Heart left ventricle (tissue), 16 donors: ENCODE data around the gene MYH11. TPM values are rescaled to one million over a fixed set of nuclear protein-coding genes. Genes with fewer than 3 reads are reported as not detected.

Source experiments
- ATAC-seq, 4 donors: fragments of 200-7000 bp; cut with Tn5 transposase; one replicate each; pipeline ENCODE4 v1.9.1; 2020 to 2022; ENCODE audit warnings: moderate library complexity in 4 of 4, mild to moderate bottlenecking in 3 of 4, moderate number of reproducible peaks in 1 of 4
- DNase-seq, 5 donors: peaks; one replicate each; pipeline ENCODE4 v3.0.0-alpha.2; 2020
- H3K27ac ChIP-seq, 12 donors: fragments of 200-600 bp; sonication (generic) in 4 of 12; one replicate each; pipeline versions ENCODE4 v1.5.0 to v1.8.0; 2016 to 2022; ENCODE audit warnings: mild to moderate bottlenecking in 2 of 12
- H3K27me3 ChIP-seq, 9 donors: fragments of 200-600 bp; sonication (generic) in 2 of 9; one replicate each; pipeline versions ENCODE4 v1.5.1 to v1.8.0; 2016 to 2022; ENCODE audit warnings: mild to moderate bottlenecking in 3 of 9
- H3K36me3 ChIP-seq, 9 donors: fragments of 200-600 bp; sonication (generic) in 2 of 9; one replicate each; pipeline versions ENCODE4 v1.5.0 to v1.8.0; 2018 to 2022; ENCODE audit warnings: mild to moderate bottlenecking in 2 of 9
- H3K4me1 ChIP-seq, 12 donors: fragments of 200-600 bp; sonication (generic) in 4 of 12; one replicate each; pipeline versions ENCODE4 v1.5.0 to v1.8.0; 2016 to 2022; ENCODE audit warnings: mild to moderate bottlenecking in 3 of 12
- H3K4me3 ChIP-seq, 12 donors: fragments of 200-600 bp; sonication (generic) in 4 of 12; one replicate each; pipeline versions ENCODE4 v1.5.0 to v1.8.0; 2017 to 2022; ENCODE audit warnings: mild to moderate bottlenecking in 9 of 12, moderate library complexity in 4 of 12
- H3K9me3 ChIP-seq, 12 donors: fragments of 200-600 bp; sonication (generic) in 4 of 12; one replicate each; pipeline versions ENCODE4 v1.5.0 to v1.8.0; 2016 to 2022; ENCODE audit warnings: mild to moderate bottlenecking in 1 of 12
- CTCF ChIP-seq, 12 donors: fragments of 200-600 bp; sonication (generic) in 4 of 12; IDR thresholded peaks; one replicate each; pipeline versions ENCODE4 v1.5.0 to v1.8.0; 2018 to 2022; ENCODE audit warnings: antibody characterized with exemption in 12 of 12, mild to moderate bottlenecking in 5 of 12
- POLR2A ChIP-seq, 2 donors: fragments of 450-650 bp; IDR thresholded peaks; one replicate each; pipeline ENCODE4 v1.6.1; 2017; ENCODE audit warnings: antibody characterized with exemption in 2 of 2, mild to moderate bottlenecking in 2 of 2, moderate library complexity in 2 of 2
- WGBS, 4 donors: extraction: QIAGEN DNeasy Blood & Tissue Kit in 2 of 4; methylation state at CpG; one replicate each; pipeline versions ENCODE4 v1.1.5 to v1.1.7; 2013 to 2018; 5-methylcytosine and 5-hydroxymethylcytosine counted together
- intact Hi-C, 10 donors: fragments of 100-400 bp; cut with DNase I; formaldehyde crosslinking; loops; one replicate each; pipeline versions ENCODE4 v1.11.1 to v1.14.2; 2022
- polyA plus RNA-seq, 2 donors: library from polyadenylated mRNA; stranded (reverse); fragments of 200-250 nt; gene quantifications; one replicate each; pipeline ENCODE4 v1.2.3, GENCODE V29; 2013
- total RNA-seq, 9 donors: library from RNA; depleted of rRNA in 2 of 9; stranded (reverse); fragments of >200 nt in 2 of 9; fragmentation: NEBNext Ultra II Directional in 3 of 9; extraction: Animal tissue kit (Norgen Biotek cat#: 25700) in 3 of 9; gene quantifications; one replicate each; pipeline versions ENCODE4 v1.1.0 to v1.2.4, GENCODE V29; 2016 to 2023
- donor health status: ischemic (EF 13 %, LVEDD 7.1; RV severe dilation, severe dysfunction).
- donor health status: healthy with polysubstance abuse.
- donor health status: DM: no; HTN: yes; CAD: no.
- donor health status: DM: no; HTN: no; CAD: no.
- donor health status: ischemic (EF 25% LVEDD 6.9; RV normal size, moderate dysfunction).
- donor health status: ischemic (EF 25% LVEDD 5.7; RV mildly dilated, moderate dysfunction).
- donor health status: healthy.
- donor health status: DM: yes; HTN: yes; CAD: no.
- donor health status: ischemic (EF 35%, LVEDD 5.7; RV mildly dilated, moderate dysfunction).
- donor health status: nonischemic (EF 11% LVEDD 7.7; RV severe dilation, severe dysfunction).
- donor health status: DM: yes; HTN: yes; CAD: no.
- donor health status: PGD.
- donor health status: ischemic (EF 29% LVEDD 5.4; RV normal size, mild dysfunction).
- donor health status: nonischemic (EF 23%, LVEDD 6.1; RV moderate dilation, normal function).

The MYH11 gene
- total and polyA plus RNA-seq, 11 donors: 9.8 to 71.9 (median 26.5) TPM

GRCh38 chr16:15900901-15901500, 44.2 kb upstream of the MYH11 start:
- Histone ChIP-seq H3K27me3 (no peaks in the 10 kb centered on the region), H3K4me1 (peaks cover 0 to 6% (median 0%) of the 10 kb centered on the region in 12 donors), H3K27ac (no peak overlapping the region), H3K4me3 (no peak overlapping the region), H3K36me3 (no peaks in the 10 kb centered on the region), H3K9me3 (peaks cover 0 to under 1% (median 0%) of the 10 kb centered on the region in 12 donors)
- intact Hi-C loops: no loop called here
- ATAC-seq (no peak), DNase-seq (no peak)
- WGBS, 4 donors: 61 to 70% (median 64%) methylated on average over 6 of the region's 6 CpGs
- no peak for TF ChIP-seq POLR2A (IDR thresholded peaks at IDR 0.05)
- no peak for TF ChIP-seq CTCF (IDR thresholded peaks at IDR 0.05)

- ATAC-seq (no peak), DNase-seq (no peak)
- peaks cover 0 to 6% (median 0%) of the 10 kb centered on the region in 12 donors for H3K4me1 ChIP-seq
- H3K27me3 ChIP-seq: no peaks in the 10 kb centered on the region
- no peaks in the 10 kb centered on the region for H3K9me3 ChIP-seq
- H3K4me3 ChIP-seq: no peak overlapping the region
- WGBS, 4 donors: 93 to 98% (median 97%) methylated on average over 3 of the region's 3 CpGs
- no peak overlapping the region for H3K27ac ChIP-seq
- H3K36me3 ChIP-seq: no peaks in the 10 kb centered on the region
- intact Hi-C loops: no loop called here
- TF ChIP-seq POLR2A (IDR thresholded peaks at IDR 0.05) (no peak), CTCF (IDR thresholded peaks at IDR 0.05) (no peak)
Measured at GRCh38 chr16:15900357-15900756, 43.5 kb upstream of the MYH11 start.

GRCh38 chr16:15899538-15900100, 42.8 kb upstream of the MYH11 start:
- Histone ChIP-seq H3K4me3 (no peak overlapping the region), H3K9me3 (no peaks in the 10 kb centered on the region), H3K4me1 (peaks cover 0 to 6% (median 0%) of the 10 kb centered on the region in 12 donors), H3K36me3 (no peaks in the 10 kb centered on the region), H3K27ac (no peak overlapping the region), H3K27me3 (no peaks in the 10 kb centered on the region)
- DNase-seq (no peak), ATAC-seq (no peak)
- intact Hi-C loops: loop anchor here in 1 of 10 donors (10.0 kb wide), 1 partner anchor 45 kb away; the partner anchor contains the start of gene ABCC1
- TF ChIP-seq POLR2A (IDR thresholded peaks at IDR 0.05) (no peak), CTCF (IDR thresholded peaks at IDR 0.05) (no peak)
- 56 to 64% (median 61%) methylated on average over 8 to 9 of the region's 9 CpGs for WGBS, 4 donors

GRCh38 chr16:15898654-15899053, 41.8 kb upstream of the MYH11 start:
- intact Hi-C loops: loop anchor here in 1 of 10 donors (10.0 kb wide), 1 partner anchor 46 kb away; the partner anchor contains the start of gene ABCC1
- WGBS, 4 donors: 80 to 96% (median 91%) methylated on average over 6 of the region's 6 CpGs

More at GRCh38 chr16:15898654-15899053, 41.8 kb upstream of the MYH11 start:
- Histone ChIP-seq H3K9me3 (no peaks in the 10 kb centered on the region), H3K4me1 (peaks cover 0 to 6% (median 0%) of the 10 kb centered on the region in 12 donors), H3K27ac (no peak overlapping the region), H3K27me3 (no peaks in the 10 kb centered on the region), H3K4me3 (no peak overlapping the region), H3K36me3 (no peaks in the 10 kb centered on the region)
- no peak for DNase-seq
- no peak for ATAC-seq
- TF ChIP-seq CTCF (IDR thresholded peaks at IDR 0.05) (no peak), POLR2A (IDR thresholded peaks at IDR 0.05) (no peak)
